HepG2 (cell line): Measurements from ENCODE around the gene RBM23. TPM values are rescaled to one million over a fixed set of nuclear protein-coding genes. Genes with fewer than 3 reads are reported as not detected.
A peak's percentile ranks its signal among the peaks of the same experiment; 100 is the strongest.

Source experiments
- EP300 ChIP-seq, 3 experiments: sonication (generic) in 1 of 3; formaldehyde crosslinking in 1 of 3; IDR thresholded peaks; 2 replicates each; pipeline versions ENCODE4 v1.5.1 to v1.6.1; 2011 to 2020; ENCODE audit warnings: low read depth in 2 of 3, low read length in 2 of 3, borderline replicate concordance in 1 of 3, improper control_type of control experiment in 1 of 3, mild to moderate bottlenecking in 1 of 3, missing genetic modification reagents in 1 of 3, moderate library complexity in 1 of 3
- JUN ChIP-seq: sonication (generic); formaldehyde crosslinking; IDR thresholded peaks from 2 replicates; pipeline ENCODE4 v1.4.0; 2020; ENCODE audit warnings: mild to moderate bottlenecking, missing genetic modification reagents
- MEIS2 ChIP-seq: sonication (generic); formaldehyde crosslinking; IDR thresholded peaks from 2 replicates; pipeline ENCODE4 v1.9.0; 2021; ENCODE audit warnings: mild to moderate bottlenecking, missing genetic modification reagents
- NFE2L2 ChIP-seq: fragments of 150-350 bp; IDR thresholded peaks from 2 replicates; pipeline ENCODE4 v1.6.1; 2014; ENCODE audit warnings: low read length
- NR2F6 ChIP-seq, 2 experiments: IDR thresholded peaks; 2 replicates each; pipeline ENCODE4 v1.6.1; 2016; ENCODE audit warnings: antibody characterized with exemption in 1 of 2, mild to moderate bottlenecking in 1 of 2
- PHF21A ChIP-seq: sonication (generic); formaldehyde crosslinking; IDR thresholded peaks from 2 replicates; pipeline ENCODE4 v1.5.0; 2020; ENCODE audit warnings: mild to moderate bottlenecking, missing genetic modification reagents
- POLR2AphosphoS2 ChIP-seq: IDR thresholded peaks from 2 replicates; pipeline ENCODE4 v1.6.1; 2011; ENCODE audit warnings: low read depth, low read length, improper control_type of control experiment
- RORA ChIP-seq: sonication (generic); formaldehyde crosslinking; IDR thresholded peaks from 2 replicates; pipeline ENCODE4 v1.5.0; 2020; ENCODE audit warnings: mild to moderate bottlenecking, missing genetic modification reagents, moderate library complexity
- SOX6 ChIP-seq, 2 experiments: fragments of 450-650 bp in 1 of 2; sonication (generic) in 1 of 2; formaldehyde crosslinking in 1 of 2; IDR thresholded peaks; 2 replicates each; pipeline versions ENCODE4 v1.4.0 to v1.6.1; 2017 to 2020; ENCODE audit warnings: antibody characterized with exemption in 1 of 2, mild to moderate bottlenecking in 1 of 2, missing genetic modification reagents in 1 of 2
- ZBTB21 ChIP-seq: sonication (generic); formaldehyde crosslinking; IDR thresholded peaks from 2 replicates; pipeline ENCODE4 v1.4.0; 2020; ENCODE audit warnings: missing genetic modification reagents
- ZNF224 ChIP-seq: sonication (generic); formaldehyde crosslinking; IDR thresholded peaks from 2 replicates; pipeline ENCODE4 v1.5.0; 2020; ENCODE audit warnings: mild to moderate bottlenecking, missing genetic modification reagents
- ZNF230 ChIP-seq: sonication (generic); formaldehyde crosslinking; IDR thresholded peaks from 2 replicates; pipeline ENCODE4 v1.4.0; 2020; ENCODE audit warnings: mild to moderate bottlenecking, missing genetic modification reagents
- ZNF33B ChIP-seq: sonication (generic); formaldehyde crosslinking; IDR thresholded peaks from 2 replicates; pipeline ENCODE4 v1.5.1; 2020; ENCODE audit warnings: mild to moderate bottlenecking, missing genetic modification reagents
- ZNF350 ChIP-seq: sonication (generic); formaldehyde crosslinking; IDR thresholded peaks from 2 replicates; pipeline ENCODE4 v1.4.0; 2020; ENCODE audit warnings: mild to moderate bottlenecking, low read depth, missing genetic modification reagents, borderline replicate concordance
- polyA plus RNA-seq, 8 experiments: library from polyadenylated mRNA; depleted of rRNA in 3 of 8; stranded (reverse) in 7 of 8; unstranded in 1 of 8; fragments of >200 nt; fragmentation: Illumina TruSeq in 4 of 8; extraction: Trizol in 4 of 8; gene quantifications; 2 replicates each; pipeline versions ENCODE4 v1.2.1 to v1.2.3, GENCODE V29; 2011 to 2016; ENCODE audit warnings: low read depth in 4 of 8, missing spikeins in 1 of 8, mixed read lengths in 1 of 8; ENCODE audit not compliant: insufficient read depth in 1 of 8
- total RNA-seq, 5 experiments: library from RNA; depleted of rRNA; stranded (reverse); fragments of >200 nt; fragmentation: Illumina TruSeq; extraction: Trizol; gene quantifications; 2 replicates each; pipeline ENCODE4 v1.2.3, GENCODE V29; 2016; ENCODE audit warnings: low read depth in 1 of 5
- TF ChIP-seq, protein P1 (sequence below): sonication (generic); formaldehyde crosslinking; IDR thresholded peaks from 2 replicates; pipeline ENCODE4 v1.8.0; 2022; ENCODE audit warnings: mild to moderate bottlenecking, missing genetic modification reagents
- TF ChIP-seq, protein P2 (sequence below): IDR thresholded peaks from 2 replicates; pipeline ENCODE4 v1.4.0; 2020; ENCODE audit warnings: mild to moderate bottlenecking, missing genetic modification reagents
- TF ChIP-seq, protein P3 (sequence below): sonication (generic); formaldehyde crosslinking; IDR thresholded peaks from 2 replicates; pipeline ENCODE4 v1.5.1; 2020; ENCODE audit warnings: mild to moderate bottlenecking, moderate library complexity, missing genetic modification reagents
- TF ChIP-seq, protein P4 (sequence below): sonication (generic); formaldehyde crosslinking; IDR thresholded peaks from 2 replicates; pipeline ENCODE4 v1.4.0; 2020; ENCODE audit warnings: missing genetic modification reagents, borderline replicate concordance

Gene RBM23
- total and polyA plus RNA-seq, 2 of the 13 experiments (the other 11 are each of a cell fraction or from before 2014, with no cell fraction given) = 1.5 to 2.1 TPM

DNA sequence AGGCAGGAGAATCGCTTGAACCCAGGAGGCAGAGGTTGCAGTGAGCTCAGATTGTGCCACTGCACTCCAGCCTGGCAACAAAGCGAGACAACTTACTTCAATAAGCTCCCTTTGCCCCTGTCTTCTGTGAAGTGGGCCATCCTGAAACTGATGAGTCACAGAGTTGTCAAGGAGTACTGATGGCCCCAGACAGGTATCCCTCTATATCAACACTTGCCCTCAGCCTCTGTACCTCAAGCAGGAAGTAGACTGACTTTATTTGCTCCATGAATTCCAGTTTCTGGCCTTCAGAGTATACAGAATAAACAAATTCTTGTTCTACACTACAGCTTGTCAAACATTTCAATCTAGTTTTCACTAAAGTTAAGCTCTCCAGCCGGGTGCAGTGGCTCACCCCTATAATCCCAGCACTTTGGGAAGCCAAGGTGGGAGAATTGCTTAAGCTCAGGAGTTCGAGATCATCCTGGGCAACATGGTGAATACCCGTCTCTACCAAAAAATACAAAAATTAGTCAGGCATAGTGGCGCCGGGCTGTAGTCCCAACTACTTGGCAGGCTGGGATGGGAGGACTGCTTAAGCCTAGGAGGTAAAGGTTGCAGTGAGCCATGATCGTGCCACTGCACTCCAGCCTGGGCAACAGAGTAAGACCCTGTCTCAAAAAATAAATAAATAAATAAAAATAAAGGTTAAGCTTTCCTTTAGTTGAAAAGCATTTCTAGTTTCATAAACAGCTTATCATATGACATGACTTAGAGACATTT, 63.8 kb downstream of the RBM23 start (continued):
- TF ChIP-seq NFE2L2 (peak; percentile 90), ZNF33B (CRISPR knock-in tag) (no peak), ZBTB21 (CRISPR knock-in tag) (peak; percentile 40; the same call in 1 of the 2 replicates), SOX6 (IDR thresholded peaks at IDR 0.05) (no peak), SOX6 (CRISPR knock-in tag; IDR thresholded peaks at IDR 0.05) (peak; percentile 48), ZNF350 (CRISPR knock-in tag) (peak; percentile 55; the same call in 1 of the 2 replicates), POLR2AphosphoS2 (no peak), ZNF224 (CRISPR knock-in tag) (no peak), MEIS2 (CRISPR knock-in tag) (peak; percentile 58; the same call in 1 of the 2 replicates), PHF21A (CRISPR knock-in tag) (peak; percentile 35; the same call in 1 of the 2 replicates), JUN (CRISPR knock-in tag) (0 out of 2 replicates have a peak, but pooled peaks have one; percentile 33), RORA (no peak), ZNF230 (CRISPR knock-in tag) (0 out of 2 replicates have a peak, but pooled peaks have one; percentile 21), NR2F6 (IDR thresholded peaks at IDR 0.05) (no peak), NR2F6 (CRISPR knock-in tag; IDR thresholded peaks at IDR 0.05) (peak; percentile 29; the same call in 1 of the 2 replicates), EP300 (IDR thresholded peaks at IDR 0.05; ENCODE audit: low read depth in 2 of 2, low read length in 2 of 2) (peak in 1 of 2 experiments; percentile 51; a peak in 1 of 4 replicates), EP300 (CRISPR knock-in tag; IDR thresholded peaks at IDR 0.05; ENCODE audit: borderline replicate concordance) (peak; percentile 25; the same call in 1 of the 2 replicates)
- TF ChIP-seq, protein P1, sequence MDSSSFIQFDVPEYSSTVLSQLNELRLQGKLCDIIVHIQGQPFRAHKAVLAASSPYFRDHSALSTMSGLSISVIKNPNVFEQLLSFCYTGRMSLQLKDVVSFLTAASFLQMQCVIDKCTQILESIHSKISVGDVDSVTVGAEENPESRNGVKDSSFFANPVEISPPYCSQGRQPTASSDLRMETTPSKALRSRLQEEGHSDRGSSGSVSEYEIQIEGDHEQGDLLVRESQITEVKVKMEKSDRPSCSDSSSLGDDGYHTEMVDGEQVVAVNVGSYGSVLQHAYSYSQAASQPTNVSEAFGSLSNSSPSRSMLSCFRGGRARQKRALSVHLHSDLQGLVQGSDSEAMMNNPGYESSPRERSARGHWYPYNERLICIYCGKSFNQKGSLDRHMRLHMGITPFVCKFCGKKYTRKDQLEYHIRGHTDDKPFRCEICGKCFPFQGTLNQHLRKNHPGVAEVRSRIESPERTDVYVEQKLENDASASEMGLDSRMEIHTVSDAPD (CRISPR knock-in tag) = no peak
- TF ChIP-seq, protein P2, sequence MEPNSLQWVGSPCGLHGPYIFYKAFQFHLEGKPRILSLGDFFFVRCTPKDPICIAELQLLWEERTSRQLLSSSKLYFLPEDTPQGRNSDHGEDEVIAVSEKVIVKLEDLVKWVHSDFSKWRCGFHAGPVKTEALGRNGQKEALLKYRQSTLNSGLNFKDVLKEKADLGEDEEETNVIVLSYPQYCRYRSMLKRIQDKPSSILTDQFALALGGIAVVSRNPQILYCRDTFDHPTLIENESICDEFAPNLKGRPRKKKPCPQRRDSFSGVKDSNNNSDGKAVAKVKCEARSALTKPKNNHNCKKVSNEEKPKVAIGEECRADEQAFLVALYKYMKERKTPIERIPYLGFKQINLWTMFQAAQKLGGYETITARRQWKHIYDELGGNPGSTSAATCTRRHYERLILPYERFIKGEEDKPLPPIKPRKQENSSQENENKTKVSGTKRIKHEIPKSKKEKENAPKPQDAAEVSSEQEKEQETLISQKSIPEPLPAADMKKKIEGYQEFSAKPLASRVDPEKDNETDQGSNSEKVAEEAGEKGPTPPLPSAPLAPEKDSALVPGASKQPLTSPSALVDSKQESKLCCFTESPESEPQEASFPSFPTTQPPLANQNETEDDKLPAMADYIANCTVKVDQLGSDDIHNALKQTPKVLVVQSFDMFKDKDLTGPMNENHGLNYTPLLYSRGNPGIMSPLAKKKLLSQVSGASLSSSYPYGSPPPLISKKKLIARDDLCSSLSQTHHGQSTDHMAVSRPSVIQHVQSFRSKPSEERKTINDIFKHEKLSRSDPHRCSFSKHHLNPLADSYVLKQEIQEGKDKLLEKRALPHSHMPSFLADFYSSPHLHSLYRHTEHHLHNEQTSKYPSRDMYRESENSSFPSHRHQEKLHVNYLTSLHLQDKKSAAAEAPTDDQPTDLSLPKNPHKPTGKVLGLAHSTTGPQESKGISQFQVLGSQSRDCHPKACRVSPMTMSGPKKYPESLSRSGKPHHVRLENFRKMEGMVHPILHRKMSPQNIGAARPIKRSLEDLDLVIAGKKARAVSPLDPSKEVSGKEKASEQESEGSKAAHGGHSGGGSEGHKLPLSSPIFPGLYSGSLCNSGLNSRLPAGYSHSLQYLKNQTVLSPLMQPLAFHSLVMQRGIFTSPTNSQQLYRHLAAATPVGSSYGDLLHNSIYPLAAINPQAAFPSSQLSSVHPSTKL (CRISPR knock-in tag) = peak; percentile 71
- TF ChIP-seq, protein P3, sequence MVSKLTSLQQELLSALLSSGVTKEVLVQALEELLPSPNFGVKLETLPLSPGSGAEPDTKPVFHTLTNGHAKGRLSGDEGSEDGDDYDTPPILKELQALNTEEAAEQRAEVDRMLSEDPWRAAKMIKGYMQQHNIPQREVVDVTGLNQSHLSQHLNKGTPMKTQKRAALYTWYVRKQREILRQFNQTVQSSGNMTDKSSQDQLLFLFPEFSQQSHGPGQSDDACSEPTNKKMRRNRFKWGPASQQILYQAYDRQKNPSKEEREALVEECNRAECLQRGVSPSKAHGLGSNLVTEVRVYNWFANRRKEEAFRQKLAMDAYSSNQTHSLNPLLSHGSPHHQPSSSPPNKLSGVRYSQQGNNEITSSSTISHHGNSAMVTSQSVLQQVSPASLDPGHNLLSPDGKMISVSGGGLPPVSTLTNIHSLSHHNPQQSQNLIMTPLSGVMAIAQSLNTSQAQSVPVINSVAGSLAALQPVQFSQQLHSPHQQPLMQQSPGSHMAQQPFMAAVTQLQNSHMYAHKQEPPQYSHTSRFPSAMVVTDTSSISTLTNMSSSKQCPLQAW = no peak
- TF ChIP-seq, protein P4, sequence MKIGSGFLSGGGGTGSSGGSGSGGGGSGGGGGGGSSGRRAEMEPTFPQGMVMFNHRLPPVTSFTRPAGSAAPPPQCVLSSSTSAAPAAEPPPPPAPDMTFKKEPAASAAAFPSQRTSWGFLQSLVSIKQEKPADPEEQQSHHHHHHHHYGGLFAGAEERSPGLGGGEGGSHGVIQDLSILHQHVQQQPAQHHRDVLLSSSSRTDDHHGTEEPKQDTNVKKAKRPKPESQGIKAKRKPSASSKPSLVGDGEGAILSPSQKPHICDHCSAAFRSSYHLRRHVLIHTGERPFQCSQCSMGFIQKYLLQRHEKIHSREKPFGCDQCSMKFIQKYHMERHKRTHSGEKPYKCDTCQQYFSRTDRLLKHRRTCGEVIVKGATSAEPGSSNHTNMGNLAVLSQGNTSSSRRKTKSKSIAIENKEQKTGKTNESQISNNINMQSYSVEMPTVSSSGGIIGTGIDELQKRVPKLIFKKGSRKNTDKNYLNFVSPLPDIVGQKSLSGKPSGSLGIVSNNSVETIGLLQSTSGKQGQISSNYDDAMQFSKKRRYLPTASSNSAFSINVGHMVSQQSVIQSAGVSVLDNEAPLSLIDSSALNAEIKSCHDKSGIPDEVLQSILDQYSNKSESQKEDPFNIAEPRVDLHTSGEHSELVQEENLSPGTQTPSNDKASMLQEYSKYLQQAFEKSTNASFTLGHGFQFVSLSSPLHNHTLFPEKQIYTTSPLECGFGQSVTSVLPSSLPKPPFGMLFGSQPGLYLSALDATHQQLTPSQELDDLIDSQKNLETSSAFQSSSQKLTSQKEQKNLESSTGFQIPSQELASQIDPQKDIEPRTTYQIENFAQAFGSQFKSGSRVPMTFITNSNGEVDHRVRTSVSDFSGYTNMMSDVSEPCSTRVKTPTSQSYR (CRISPR knock-in tag) = no peak
